ENCODE data around the gene RGS3.

Gene RGS3

DNA sequence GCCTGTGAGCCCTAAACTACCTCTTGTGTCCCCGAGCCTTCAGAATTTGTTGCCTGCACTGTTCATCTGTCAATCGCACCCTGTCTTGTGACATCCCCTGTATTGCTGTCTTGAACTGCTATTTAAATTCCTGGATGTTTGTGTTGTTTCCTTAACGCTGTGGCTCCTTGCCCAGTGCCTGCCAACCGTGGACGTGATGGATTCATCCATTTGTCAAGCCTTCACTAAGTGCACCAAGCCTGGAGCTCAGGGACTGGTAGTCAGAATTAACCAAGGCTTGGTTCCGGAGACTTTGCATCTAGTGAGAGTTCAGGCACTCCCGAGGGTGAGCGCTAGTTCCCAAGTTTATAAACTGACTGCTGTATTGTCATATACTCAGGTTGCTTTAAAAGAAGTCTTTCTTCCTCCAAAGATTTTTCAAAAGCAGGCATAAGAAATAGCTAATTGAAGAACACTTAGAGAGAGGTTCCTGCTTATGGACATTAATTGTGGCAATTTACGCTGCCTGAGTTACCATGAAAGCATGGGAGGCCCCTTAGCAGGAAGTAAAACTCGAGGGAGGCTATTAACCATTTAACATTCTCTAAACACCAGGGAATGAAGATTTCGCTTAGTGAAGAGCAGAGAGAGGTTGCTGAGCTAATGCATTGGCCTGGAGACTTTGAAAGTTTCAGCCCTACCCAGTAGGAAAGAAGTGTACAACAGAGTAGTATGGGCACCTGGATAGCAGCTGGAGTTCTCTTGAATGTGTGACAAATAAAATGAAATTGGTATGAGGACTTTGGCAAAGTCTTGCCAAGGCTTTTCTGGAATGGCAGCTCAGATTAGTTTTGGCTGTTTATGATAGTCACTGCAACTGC lies 29.0 kb downstream of the RGS3 start:
- no peak for DNase-seq

DNA sequence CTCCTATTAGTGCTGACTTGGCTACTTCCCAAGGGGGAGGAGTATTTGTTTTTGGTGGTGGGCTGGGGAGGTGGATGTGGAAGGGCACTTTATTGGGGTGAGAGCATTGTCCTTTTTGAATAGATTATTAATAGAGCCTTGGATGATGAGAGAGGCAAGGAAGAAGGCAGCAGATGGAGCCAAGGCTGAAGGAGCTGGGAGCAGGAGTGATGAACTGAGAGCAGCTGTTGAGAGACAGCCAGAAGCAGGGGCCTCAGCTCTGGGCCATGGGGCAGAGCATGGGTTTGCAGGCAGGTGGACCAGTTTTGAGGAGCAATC lies 29.6 kb downstream of the RGS3 start:
- DNase-seq: no peak

DNA sequence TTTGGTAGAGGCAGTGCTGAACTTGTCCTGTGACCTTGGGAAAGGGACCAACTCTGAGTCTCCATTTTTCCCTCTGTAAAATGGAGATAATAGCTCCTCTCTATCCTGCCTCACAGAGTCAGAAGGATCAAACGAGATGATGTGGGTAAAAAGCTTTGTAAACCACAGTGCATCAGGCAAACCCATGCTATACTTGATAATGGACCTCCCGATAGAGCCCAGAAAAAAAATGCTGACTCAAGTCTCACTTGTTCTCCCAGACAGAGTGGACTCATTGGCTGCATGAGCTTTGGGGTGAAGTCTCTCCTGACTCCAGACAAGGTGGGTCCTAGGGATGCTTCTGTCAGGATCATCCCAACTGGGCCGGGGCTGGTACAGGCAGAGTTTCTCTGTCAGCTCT lies 32.0 kb downstream of the RGS3 start:
- no peak for DNase-seq

DNA sequence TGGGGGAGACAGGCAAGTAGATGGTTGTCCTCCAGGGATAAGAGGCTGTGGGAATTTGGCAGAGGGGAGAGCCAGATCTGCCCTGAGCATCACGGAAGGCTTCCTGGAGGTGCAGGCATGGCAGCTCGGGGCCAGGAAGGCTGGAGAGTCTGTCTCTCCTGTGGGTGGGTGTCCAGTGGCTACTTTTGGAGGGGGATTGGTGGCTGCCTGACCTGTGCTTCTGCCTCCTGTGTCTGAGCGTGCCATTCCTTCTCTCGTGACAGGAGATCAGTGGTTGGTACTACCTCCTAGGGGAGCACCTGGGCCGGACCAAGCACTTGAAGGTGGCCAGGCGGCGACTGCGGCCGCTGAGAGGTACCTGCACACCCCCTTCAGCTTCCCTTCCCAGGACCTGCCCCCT lies 33.5 kb downstream of the RGS3 start:
- DNase-seq: no peak

DNA sequence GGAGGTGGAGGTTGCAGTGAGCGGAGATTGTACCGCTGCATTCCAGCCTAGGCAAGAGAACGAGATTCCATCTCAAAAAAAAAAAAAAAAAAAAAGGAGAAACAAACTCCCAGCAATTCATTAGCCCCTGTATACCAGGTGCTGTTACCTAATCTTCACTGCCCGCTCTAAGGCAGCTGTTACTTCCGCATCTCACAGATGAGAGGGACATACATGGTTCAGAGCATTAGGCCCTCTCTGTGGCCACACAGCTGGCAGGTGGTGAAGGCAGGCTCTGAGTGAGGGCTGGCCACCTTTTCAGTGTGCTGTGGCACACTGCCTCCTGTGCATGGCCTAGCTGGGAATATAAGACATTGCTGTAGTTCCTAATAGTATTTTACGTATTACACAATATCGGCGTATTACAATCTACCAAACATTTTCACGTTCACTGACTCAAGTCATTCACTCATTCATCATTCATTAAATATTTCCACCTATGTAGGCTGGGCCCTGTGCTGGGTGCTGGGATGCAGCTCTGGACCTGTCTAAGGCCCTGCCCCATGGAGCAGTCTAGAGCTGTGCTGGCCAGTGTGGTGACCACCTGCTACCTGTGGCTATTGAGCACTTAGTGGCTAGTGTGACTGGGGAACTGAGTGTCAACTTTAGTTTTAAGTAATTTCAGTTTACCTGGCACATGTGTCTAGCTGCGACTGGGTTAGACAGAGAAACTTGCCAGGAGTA lies 35.8 kb downstream of the RGS3 start:
- no peak for DNase-seq

DNA sequence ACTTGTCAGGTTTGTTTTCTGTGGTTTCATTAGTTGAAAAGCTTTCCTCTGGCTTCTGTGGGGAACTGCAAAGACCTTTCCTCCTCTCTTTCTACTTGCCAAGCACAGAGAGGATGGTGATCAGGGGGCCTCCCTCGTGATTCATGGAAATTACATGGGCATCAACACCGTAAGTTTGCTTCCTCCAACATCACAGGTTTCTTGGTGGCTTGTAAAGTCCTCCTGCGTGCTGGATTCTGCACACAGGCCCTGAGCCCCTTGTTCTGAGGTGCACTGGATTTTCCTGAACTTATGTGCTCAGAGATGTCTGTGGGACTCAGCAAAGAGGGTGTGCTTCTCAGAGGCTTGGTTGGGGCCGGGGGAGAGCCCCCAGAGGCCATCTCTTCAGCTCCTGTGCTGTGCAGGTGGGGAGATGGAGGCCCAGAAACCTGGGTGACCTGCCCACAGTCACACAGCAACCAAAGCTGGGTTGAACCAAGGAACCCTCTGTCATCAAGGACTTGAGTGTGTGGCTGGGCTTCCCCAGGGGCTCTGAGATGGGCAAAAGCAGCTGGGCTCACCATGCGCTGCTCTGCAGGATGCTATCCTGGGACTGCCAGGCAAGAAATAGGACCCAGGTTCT lies 36.5 kb downstream of the RGS3 start:
- DNase-seq: no peak

DNA sequence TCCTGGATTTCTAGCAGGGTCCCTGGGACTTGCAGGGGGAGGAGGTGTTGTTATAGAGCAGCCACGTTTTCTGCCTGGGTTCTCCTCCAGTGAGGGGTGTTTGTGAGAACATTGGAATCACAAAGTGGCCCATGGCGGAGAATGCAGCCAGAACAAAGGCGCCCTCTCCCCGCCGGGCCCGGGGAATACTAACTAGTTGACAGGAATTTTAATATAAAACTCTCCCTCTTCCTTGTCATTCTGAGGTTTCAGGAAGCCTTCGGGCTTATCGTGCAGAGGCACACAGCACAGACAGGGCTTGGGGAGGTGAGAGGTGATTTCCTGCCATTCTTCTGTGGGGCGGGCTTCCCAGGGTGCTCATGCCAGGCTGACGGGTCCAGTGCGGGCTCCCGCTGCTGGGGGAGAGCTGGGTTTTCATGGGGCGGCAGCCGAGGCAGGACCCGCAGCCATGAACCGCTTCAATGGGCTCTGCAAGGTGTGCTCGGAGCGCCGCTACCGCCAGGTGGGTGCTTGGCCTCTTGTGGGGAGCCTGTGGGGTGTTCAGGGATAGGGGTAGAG lies 37.7 kb downstream of the RGS3 start:
- DNase-seq: no peak

DNA sequence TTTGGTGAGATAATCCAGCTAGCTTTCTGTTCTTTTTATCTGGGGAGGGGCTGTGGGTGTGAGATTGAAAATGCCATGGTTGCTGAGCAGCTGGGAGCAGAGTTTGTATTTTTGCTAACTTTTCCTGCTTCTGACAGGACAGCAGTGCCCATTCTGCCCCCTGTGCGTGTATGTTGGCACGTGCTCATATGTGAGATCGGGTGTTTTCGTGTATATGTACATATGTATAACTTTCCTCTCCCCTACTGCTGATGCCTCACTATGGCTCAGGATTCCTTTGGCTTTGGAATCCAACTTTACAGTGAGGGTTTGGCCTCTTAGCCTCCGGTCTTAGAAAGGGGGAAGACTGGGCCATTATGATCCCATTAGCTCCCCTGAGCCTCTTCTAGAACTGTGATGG lies 38.3 kb downstream of the RGS3 start:
- no peak for DNase-seq

DNA sequence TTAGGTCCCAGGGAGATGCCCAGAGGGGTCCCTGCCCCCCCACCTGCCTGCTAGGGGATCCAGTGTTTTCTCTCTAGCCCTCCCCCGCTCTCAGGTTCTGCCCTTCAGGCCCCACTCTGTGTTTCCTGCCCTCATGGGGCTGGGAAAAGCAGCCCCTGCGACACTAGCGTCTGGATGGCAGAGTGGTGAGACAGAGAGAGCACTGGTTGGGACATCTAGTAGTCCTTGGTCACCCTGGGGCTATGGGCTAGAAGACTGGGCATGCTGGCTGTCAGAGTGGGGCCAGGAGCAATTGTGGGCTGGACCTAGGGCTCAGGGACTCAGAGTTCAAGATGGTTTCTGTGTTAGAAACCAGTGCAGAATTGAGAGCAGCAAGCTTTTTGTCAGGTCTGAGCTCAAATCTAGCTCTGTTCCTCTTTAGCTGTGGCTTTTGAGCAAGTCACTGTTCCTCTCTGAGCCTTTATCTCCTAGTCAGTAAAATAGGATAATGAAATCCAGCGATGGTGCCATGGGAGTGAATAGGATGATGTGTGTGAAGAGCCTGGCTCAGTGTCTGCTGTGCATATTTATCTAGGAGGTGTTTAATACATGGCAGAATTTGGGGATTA lies 39.0 kb downstream of the RGS3 start:
- no peak for DNase-seq

DNA sequence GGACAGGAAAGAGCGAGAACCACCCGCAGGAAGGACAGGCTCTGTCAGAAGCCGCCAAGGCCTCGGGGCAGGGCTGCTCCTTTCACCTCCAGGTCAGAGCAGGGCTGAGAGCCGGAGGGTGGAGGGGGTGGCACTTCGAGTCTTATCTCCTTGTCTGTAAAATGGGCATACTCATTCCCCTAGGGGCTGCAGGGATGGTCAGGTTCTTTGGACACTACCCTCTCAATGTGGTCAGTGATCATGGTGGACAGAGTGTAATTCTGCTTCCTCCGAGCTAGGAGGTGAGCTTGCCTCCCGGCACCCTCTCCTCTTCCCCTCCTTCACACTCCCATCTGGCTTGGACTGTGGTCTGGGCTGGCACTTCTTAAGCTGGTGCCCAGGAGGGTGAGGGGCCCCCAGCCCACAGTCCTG lies 39.6 kb downstream of the RGS3 start:
- no peak for DNase-seq

DNA sequence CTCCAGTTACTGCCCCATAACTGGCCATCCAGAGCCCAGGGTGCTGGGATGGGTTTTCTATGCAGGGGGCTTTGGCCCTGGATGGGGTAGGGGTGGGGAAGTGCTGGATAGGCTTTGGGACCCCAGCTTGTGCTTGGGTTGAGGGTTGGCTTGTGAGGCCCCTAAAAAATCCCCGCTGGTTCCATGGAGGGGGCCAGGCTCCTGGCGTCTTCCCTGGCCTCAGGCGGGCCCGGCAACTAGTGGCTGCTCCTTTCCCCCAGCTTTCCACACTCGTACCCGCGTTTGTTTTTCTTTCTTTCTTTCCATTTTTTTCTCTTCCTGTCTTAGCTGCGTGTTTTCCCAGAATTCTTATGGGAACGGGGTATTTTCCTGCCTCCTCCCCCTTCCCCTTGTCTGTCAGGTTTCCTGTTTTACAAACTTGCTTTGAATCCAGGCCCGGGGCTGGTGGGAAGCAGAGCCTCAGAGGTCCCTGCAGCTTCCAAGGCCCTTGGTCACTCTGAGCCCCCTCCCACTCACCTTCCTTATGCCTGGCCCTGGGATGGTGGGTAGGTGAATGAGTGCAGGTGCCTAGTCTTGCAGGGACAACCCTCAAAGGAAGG lies 40.2 kb downstream of the RGS3 start:
- DNase-seq: no peak

DNA sequence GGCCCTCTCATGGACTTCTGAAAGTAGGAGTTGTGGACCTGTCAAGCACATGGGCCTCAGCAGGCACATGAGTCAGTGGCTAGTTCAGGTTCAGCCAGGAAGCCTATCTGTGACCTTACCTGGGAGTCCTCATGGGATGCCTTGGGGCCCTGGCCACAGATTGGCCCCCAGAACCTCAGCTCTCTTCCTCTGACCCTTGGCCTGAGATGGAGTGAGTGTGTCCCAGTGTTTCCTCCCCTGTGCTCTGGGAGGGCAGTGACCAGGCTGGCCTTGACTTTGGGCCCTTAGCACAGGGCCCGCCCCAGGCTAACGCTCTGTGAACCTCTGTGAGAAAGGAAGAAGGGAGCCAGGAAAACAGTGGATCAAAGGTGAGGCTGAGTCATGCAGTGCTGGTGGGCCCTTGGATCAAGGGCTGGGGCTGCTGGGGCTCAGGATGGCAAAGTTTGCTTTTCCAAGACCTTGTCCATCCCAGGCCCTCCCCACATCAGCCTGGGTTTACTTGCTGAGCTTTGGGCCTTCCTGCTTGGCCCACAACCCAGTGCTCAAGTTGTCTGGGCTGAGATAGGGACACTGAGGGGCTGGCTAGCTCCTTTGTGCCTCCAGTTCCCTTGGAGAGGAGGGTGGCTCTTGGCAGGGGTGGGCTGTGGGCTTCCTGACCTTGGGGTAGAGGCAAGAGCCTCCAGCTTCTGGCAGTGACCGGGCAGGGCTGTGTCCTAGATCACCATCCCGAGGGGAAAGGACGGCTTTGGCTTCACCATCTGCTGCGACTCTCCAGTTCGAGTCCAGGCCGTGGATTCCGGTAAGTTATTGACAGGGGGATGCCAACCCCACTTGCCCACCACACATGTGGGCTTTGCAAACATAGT lies 41.4 kb downstream of the RGS3 start:
- DNase-seq: no peak

DNA sequence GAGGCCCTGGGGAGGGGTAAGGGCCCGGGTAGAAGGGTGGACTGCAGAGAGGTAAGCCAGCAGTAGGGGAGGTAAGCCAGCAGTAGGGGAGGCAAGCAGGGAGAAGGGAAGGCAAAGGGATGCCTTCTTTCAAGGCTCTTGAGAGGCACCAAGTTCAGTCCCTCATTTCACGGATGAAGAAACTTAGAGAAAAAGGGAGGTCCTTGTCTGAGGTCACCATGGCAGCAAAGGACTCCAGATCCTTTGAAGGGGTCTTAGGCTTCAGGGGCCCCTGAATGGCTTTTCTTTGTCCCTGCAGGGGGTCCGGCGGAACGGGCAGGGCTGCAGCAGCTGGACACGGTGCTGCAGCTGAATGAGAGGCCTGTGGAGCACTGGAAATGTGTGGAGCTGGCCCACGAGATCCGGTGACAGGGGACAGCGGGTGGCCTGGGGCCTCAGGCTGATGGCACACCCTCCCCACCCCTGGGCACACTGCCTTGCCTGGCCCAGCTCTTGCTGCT lies 42.6 kb downstream of the RGS3 start:
- no peak for DNase-seq

DNA sequence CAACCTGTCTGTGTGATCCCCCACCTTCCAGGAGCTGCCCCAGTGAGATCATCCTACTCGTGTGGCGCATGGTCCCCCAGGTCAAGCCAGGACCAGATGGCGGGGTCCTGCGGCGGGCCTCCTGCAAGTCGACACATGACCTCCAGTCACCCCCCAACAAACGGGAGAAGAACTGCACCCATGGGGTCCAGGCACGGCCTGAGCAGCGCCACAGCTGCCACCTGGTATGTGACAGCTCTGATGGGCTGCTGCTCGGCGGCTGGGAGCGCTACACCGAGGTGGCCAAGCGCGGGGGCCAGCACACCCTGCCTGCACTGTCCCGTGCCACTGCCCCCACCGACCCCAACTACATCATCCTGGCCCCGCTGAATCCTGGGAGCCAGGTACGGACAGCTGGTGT lies 43.7 kb downstream of the RGS3 start:
- no peak for DNase-seq

DNA sequence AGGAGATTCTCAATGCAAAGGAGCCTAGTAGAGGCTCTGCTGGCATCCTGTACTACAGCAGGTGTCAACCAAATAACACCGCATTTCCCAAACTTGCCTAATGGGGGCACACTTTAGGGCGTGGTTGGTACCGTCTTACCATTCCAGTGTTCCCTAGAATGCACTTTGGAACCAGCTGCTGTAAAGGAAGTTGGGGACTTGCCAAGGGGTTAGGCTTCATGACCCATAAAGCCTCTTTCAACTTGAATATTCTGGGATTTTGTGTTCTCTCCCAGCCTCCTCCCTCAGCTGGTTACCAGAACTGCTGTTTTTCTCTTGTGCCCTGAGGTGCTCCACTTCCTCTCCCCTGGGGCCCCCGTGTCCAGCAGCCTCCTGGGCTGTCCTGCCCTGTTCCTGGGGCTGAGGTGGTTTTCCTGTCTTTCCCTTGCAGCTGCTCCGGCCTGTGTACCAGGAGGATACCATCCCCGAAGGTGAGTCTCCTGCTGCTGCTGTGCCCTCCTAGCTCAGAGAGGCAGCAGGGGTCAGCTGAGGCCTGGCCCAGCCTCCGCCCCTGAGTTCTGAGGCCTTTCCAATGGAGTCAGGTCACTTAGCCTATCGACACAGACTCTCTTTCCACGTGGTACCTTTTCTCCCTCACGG lies 44.7 kb downstream of the RGS3 start:
- no peak for DNase-seq

DNA sequence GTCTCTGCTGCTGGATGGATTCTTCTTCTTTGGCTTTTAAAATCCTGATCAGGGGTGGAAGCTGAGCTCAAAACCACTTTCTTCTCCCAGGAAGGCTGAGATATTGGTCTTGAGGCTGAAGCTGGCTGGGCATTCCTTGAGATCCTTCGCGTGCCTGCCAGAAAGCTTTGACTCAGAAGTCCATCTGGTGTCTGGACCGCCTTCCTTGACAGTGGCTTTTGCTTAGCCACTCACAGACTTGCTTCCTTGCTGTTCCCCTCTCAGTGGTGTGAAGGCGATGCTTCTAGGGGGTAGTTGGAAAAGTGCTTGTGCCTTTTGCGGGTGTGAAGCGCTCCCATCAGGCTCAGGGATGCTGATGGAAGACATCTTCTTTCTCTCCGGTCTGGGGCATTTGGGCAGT lies 45.9 kb downstream of the RGS3 start:
- DNase-seq: no peak

DNA sequence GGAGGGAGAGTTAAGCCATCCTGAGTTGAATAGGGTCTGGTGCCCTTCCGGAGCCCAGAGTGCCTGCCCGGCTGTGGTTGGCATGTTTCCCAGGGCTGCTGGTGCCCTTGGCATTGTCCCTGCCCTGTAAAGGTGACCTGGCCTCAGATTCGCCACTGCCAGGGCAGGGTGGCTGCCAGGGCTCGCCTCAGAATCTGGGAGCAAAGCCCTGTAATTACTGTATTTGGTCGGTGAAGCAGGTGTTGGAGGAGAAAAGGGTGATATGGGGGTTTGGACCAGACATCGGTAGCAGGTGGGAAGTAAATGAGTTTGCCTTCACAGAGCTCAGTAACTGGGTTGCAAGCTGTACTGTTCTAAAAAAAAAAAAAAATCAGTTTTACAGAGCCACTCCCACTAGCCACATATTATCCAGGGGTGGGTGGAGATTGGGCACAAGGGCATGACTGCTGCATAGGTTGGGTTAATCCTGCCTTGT lies 47.6 kb downstream of the RGS3 start:
- DNase-seq: no peak

DNA sequence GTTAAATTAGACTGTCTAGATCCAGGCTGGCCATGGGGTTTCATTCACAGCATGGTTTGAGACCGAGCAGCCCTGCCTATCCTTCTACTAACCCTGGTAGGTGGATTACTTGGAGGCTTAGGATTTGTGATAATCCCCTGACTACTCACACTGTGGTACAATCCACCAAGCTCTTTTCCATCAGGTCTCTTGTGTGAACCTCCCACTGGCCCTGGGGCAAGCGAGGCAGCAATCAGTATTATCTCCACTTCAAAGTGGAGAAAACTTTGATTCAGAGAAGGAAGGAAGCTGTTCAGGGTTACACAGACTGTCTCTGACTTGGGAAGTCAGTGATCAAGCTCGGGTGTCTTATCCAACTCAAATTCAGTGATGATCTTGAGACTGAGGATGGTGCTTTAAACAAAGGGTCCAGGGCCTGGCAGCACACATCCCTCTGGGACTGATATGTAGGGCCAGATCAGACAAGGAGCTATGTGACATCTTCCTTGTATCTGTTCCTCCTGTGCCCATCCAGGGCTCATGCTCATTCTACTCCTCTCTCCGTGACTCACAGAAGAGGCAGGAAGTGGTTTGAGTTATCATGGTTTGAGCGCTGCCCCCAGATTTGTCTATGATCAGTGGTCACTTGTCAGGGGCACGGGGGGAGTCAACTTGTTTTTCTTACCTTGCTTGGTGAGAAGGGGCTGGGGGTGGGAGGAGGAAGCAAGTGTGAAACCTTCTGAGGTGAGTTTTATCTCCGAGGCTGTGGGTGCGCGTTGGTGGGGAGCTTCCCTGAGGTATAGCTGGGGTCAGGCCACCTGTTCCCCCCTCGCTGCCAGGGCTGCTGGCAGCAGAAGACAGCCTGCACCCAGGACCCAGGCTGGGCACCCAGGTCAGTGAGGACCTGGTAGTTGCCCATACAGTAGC lies 48.6 kb downstream of the RGS3 start:
- DNase-seq: peak; percentile 78

DNA sequence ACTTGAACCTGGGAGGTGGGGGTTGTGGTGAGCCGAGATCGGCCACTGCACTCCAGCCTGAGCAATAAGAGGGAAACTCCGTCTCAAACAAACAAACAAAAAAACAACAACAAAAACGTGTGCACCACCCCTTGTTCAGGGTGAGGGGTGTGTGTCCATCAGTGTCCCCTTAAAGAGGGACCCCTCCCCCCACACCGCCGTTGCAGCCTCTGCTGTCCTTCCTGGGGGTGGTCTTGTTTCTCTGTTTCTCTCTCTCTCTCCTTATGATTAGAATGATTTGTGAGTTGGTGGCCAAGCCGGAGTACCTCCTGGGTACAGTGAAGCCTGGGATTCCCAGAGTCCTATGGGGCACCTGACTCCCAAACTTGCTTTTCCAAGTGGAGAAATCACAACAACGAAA lies 49.6 kb downstream of the RGS3 start:
- no peak for DNase-seq

DNA sequence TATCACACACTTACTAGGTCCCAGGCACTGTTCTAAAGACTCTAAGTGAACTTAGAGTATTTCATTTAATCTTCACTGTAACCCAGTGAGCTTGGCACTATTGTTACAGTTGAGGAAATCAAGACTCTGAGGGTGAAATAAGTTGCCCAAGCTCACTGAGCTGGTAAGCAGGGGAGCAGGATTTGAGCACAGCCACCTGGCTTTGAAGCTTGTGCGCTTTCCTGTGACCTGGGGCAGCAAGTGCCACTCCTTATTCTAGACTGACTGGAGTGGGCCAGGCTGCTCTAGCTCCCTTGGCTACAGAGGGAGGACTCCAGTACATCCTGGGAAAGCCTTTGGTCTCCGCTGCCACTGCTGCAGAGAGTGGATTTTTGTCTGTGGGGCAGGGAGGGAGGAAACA lies 50.0 kb downstream of the RGS3 start:
- no peak for DNase-seq

Measured in CD4-positive, alpha-beta T cell treated with Interleukin-12 subunit alpha and Interleukin-12 subunit beta, for 1 hour (primary cell).